Chondrocyte (in vitro differentiated cells): Measurements from ENCODE around the gene SLC4A5. TPM values are rescaled to one million over a fixed set of nuclear protein-coding genes. Genes with fewer than 3 reads are reported as not detected.
"Not testable (repeated sequence)": the region's sequence is repeated elsewhere in the genome, so short reads cannot be mapped to it uniquely, and the experiment has no call there.

ENCODE experiments used
- DNase-seq: peaks from one replicate; pipeline ENCODE4 v3.0.0; 2021; ENCODE audit warnings: mixed read lengths, low spot score
- H3K27ac Mint-ChIP-seq: one replicate; pipeline ENCODE4 v1.8.0; 2021; ENCODE audit warnings: mild to moderate bottlenecking, moderate library complexity, mixed read lengths; ENCODE audit not compliant: unreplicated experiment
- H3K27me3 Mint-ChIP-seq: 2 replicates; pipeline ENCODE4 v1.8.0; 2021; ENCODE audit warnings: low read depth, mixed read lengths
- H3K36me3 Mint-ChIP-seq: 2 replicates; pipeline ENCODE4 v1.8.0; 2021; ENCODE audit warnings: low read depth, mixed read lengths
- H3K4me1 Mint-ChIP-seq: 2 replicates; pipeline ENCODE4 v1.8.0; 2021; ENCODE audit warnings: low read depth, mild to moderate bottlenecking, mixed read lengths
- H3K4me3 Mint-ChIP-seq: one replicate; pipeline ENCODE4 v1.8.0; 2021; ENCODE audit warnings: mild to moderate bottlenecking, moderate library complexity, mixed read lengths; ENCODE audit not compliant: unreplicated experiment
- H3K9me3 Mint-ChIP-seq: 2 replicates; pipeline ENCODE4 v1.8.0; 2021; ENCODE audit warnings: low read depth, mixed read lengths
- total RNA-seq: library from RNA; stranded (reverse); gene quantifications from 3 replicates; pipeline ENCODE4 v1.2.1, GENCODE V29; 2021
- TF ChIP-seq, protein P1 (sequence below): fragments of 200-600 bp; sonication (generic); IDR thresholded peaks from 2 replicates; pipeline ENCODE4 v1.5.0; 2021; ENCODE audit warnings: antibody characterized with exemption, mild to moderate bottlenecking, moderate library complexity

Gene SLC4A5
- total RNA-seq, 1 donor from 2014 or later, result 0.65 TPM

- no peaks in the 10 kb centered on the region for H3K27me3 Mint-ChIP-seq
- DNase-seq, result no peak
- no peak overlapping the region for H3K27ac Mint-ChIP-seq
- H3K4me3 Mint-ChIP-seq, result no peak overlapping the region
- H3K9me3 Mint-ChIP-seq, result peaks cover 7% of the 10 kb centered on the region
- peaks cover 4% of the 10 kb centered on the region for H3K36me3 Mint-ChIP-seq
- TF ChIP-seq, protein P1, sequence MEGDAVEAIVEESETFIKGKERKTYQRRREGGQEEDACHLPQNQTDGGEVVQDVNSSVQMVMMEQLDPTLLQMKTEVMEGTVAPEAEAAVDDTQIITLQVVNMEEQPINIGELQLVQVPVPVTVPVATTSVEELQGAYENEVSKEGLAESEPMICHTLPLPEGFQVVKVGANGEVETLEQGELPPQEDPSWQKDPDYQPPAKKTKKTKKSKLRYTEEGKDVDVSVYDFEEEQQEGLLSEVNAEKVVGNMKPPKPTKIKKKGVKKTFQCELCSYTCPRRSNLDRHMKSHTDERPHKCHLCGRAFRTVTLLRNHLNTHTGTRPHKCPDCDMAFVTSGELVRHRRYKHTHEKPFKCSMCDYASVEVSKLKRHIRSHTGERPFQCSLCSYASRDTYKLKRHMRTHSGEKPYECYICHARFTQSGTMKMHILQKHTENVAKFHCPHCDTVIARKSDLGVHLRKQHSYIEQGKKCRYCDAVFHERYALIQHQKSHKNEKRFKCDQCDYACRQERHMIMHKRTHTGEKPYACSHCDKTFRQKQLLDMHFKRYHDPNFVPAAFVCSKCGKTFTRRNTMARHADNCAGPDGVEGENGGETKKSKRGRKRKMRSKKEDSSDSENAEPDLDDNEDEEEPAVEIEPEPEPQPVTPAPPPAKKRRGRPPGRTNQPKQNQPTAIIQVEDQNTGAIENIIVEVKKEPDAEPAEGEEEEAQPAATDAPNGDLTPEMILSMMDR, result no peak
- H3K4me1 Mint-ChIP-seq, result peaks cover 8% of the 10 kb centered on the region
These were observed 110.8 kb downstream of the SLC4A5 start for GRCh38 chr2:74232426-74232825.

- not testable (repeated sequence) for DNase-seq, H3K4me3 Mint-ChIP-seq, H3K36me3 Mint-ChIP-seq, H3K27ac Mint-ChIP-seq, H3K27me3 Mint-ChIP-seq, H3K9me3 Mint-ChIP-seq
- peaks cover 16% of the 10 kb centered on the region for H3K4me1 Mint-ChIP-seq
These were observed 113.4 kb downstream of the SLC4A5 start for GRCh38 chr2:74229865-74230264.

- peaks cover 26% of the 10 kb centered on the region for H3K4me1 Mint-ChIP-seq
These were observed 114.4 kb downstream of the SLC4A5 start for GRCh38 chr2:74228772-74229171.

GRCh38 chr2:74227646-74228045 is 115.6 kb downstream of the SLC4A5 start:
- peak; percentile 50 for DNase-seq
- Mint-ChIP-seq H3K27me3 (no peaks in the 10 kb centered on the region), H3K36me3 (no peaks in the 10 kb centered on the region), H3K4me1 (peaks cover 31% of the 10 kb centered on the region), H3K4me3 (no peak overlapping the region), H3K9me3 (no peaks in the 10 kb centered on the region), H3K27ac (peak overlapping the region; percentile 49)
- TF ChIP-seq, protein P1, result no peak

More at GRCh38 chr2:74228772-74229171, 114.4 kb downstream of the SLC4A5 start:
- Mint-ChIP-seq H3K36me3 (no peaks in the 10 kb centered on the region), H3K27me3 (no peaks in the 10 kb centered on the region), H3K4me3 (no peak overlapping the region), H3K27ac (no peak overlapping the region), H3K9me3 (no peaks in the 10 kb centered on the region)
- TF ChIP-seq, protein P1, result no peak
- no peak for DNase-seq

DNA sequence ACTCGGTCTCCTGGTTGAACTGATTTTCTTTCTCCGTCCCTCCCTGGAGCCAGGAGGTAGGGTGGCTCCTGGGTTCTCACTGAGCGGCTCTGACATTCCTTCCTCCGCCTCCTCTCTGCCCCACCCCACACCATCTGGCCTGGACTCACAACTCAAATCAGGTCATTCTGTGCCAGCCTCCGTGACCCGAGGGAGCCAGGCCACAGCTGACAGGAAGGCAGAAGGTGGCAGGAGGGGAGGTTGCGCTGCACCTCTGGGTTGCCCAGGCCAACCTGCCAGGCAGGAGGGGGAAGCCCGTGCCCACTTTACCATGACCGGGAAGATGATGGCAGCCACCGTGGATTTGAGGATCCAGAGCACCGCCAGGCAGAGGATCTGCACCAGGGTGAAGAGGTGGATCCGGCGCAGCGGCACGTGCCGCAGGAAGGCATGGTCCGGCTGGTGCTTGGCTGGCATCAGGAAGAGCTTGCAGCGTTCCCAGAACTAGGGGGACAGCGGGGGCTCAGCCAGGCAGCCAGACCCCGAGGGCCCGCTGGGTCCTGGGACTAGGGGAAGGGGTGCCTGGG is 116.5 kb downstream of the SLC4A5 start:
- no peaks in the 10 kb centered on the region for H3K9me3 Mint-ChIP-seq
- peaks cover 33% of the 10 kb centered on the region for H3K4me1 Mint-ChIP-seq
- H3K4me3 Mint-ChIP-seq, result no peak overlapping the region
- TF ChIP-seq, protein P1, result no peak
- no peaks in the 10 kb centered on the region for H3K36me3 Mint-ChIP-seq
- H3K27me3 Mint-ChIP-seq, result no peaks in the 10 kb centered on the region
- peak; percentile 77 for DNase-seq
- H3K27ac Mint-ChIP-seq, result peak overlapping the region; percentile 67
